HEK293 (cell line): ENCODE results near the gene PALD1.

Experiments
- CTCF ChIA-PET: fragments of 350-600 bp; formaldehyde crosslinking; extraction: SDS; loops from one replicate; lab custom pipeline; 2021; ENCODE audit warnings: antibody characterized with exemption; lab: Yijun Ruan, JAX
- POLR2A ChIA-PET: fragments of 300-600 bp; formaldehyde crosslinking; extraction: SDS; loops from one replicate; lab custom pipeline; 2020; ENCODE audit warnings: antibody characterized with exemption, inconsistent platforms; lab: Yijun Ruan, JAX
- H3K27ac ChIP-seq: fragments of 200-500 bp; sonication (Bioruptor generic); 2 replicates; pipeline ENCODE4 v1.5.1; 2014; ENCODE audit warnings: low read depth, low read length, control low read depth, inconsistent platforms; ENCODE audit errors: extremely low read depth
- H3K36me3 ChIP-seq, 2 experiments: fragments of 200-500 bp in 1 of 2; sonication (Bioruptor generic) in 1 of 2; 1 replicate in 1 of 2; 2 replicates in 1 of 2; pipeline ENCODE4 v1.5.1; 2014 to 2017; ENCODE audit warnings: inconsistent platforms in 2 of 2, low read length in 2 of 2; ENCODE audit not compliant: control insufficient read depth in 2 of 2, insufficient read depth in 1 of 2
- H3K4me1 ChIP-seq: fragments of 200-500 bp; sonication (Bioruptor generic); 2 replicates; pipeline ENCODE4 v1.5.1; 2014; ENCODE audit warnings: mild to moderate bottlenecking, low read length, inconsistent platforms; ENCODE audit not compliant: control insufficient read depth, insufficient read depth
- H3K4me3 ChIP-seq: 2 replicates; pipeline ENCODE4 v1.5.1; 2011; ENCODE audit warnings: low read depth, mild to moderate bottlenecking, control low read depth, low read length, moderate library complexity
- H3K9me3 ChIP-seq: fragments of 200-500 bp; sonication (Bioruptor generic); 2 replicates; pipeline ENCODE4 v1.5.1; 2014; ENCODE audit warnings: low read depth, low read length, inconsistent platforms; ENCODE audit not compliant: control insufficient read depth, insufficient read depth
- EGR2 ChIP-seq: fragments of 450-650 bp; formaldehyde crosslinking; IDR thresholded peaks from 2 replicates; pipeline ENCODE4 v1.5.1; 2016; ENCODE audit warnings: low read depth, missing biosample characterization, missing genetic modification characterization
- GLIS1 ChIP-seq: fragments of 450-650 bp; formaldehyde crosslinking; IDR thresholded peaks from 2 replicates; pipeline ENCODE4 v1.5.1; 2016; ENCODE audit warnings: missing biosample characterization, missing genetic modification characterization
- HOXC10 ChIP-seq: sonication (generic); formaldehyde crosslinking; IDR thresholded peaks from 2 replicates; pipeline ENCODE4 v1.8.1; 2023; ENCODE audit warnings: mild to moderate bottlenecking, missing genetic modification reagents
- KLF1 ChIP-seq: fragments of 450-650 bp; formaldehyde crosslinking; IDR thresholded peaks from 2 replicates; pipeline ENCODE4 v1.5.1; 2016; ENCODE audit warnings: missing biosample characterization, missing genetic modification characterization
- KLF8 ChIP-seq: fragments of 450-650 bp; formaldehyde crosslinking; IDR thresholded peaks from 2 replicates; pipeline ENCODE4 v1.5.1; 2016; ENCODE audit warnings: missing biosample characterization, missing genetic modification characterization
- MEIS1 ChIP-seq: sonication (generic); formaldehyde crosslinking; IDR thresholded peaks from 2 replicates; pipeline ENCODE4 v1.8.1; 2022; ENCODE audit warnings: missing genetic modification reagents, mild to moderate bottlenecking, borderline replicate concordance
- SP7 ChIP-seq: fragments of 450-650 bp; formaldehyde crosslinking; IDR thresholded peaks from 2 replicates; pipeline ENCODE4 v1.5.1; 2016; ENCODE audit warnings: missing biosample characterization, missing genetic modification characterization
- WT1 ChIP-seq: fragments of 450-650 bp; formaldehyde crosslinking; IDR thresholded peaks from 2 replicates; pipeline ENCODE4 v1.5.1; 2016; ENCODE audit warnings: missing biosample characterization, missing genetic modification characterization
- ZBTB48 ChIP-seq: fragments of 450-650 bp; formaldehyde crosslinking; IDR thresholded peaks from 2 replicates; pipeline ENCODE4 v1.5.1; 2016; ENCODE audit warnings: missing biosample characterization, missing genetic modification characterization
- ZBTB8A ChIP-seq: fragments of 450-650 bp; formaldehyde crosslinking; IDR thresholded peaks from 2 replicates; pipeline ENCODE4 v1.5.1; 2016; ENCODE audit warnings: missing biosample characterization, missing genetic modification characterization
- ZNF112 ChIP-seq: fragments of 450-650 bp; formaldehyde crosslinking; IDR thresholded peaks from 2 replicates; pipeline ENCODE4 v1.5.0; 2017; ENCODE audit warnings: missing biosample characterization, missing genetic modification characterization
- ZNF24 ChIP-seq: fragments of 450-650 bp; formaldehyde crosslinking; IDR thresholded peaks from 2 replicates; pipeline ENCODE4 v1.5.1; 2016; ENCODE audit warnings: missing biosample characterization, missing genetic modification characterization
- ZNF501 ChIP-seq: fragments of 450-650 bp; formaldehyde crosslinking; IDR thresholded peaks from 2 replicates; pipeline ENCODE4 v1.5.1; 2016; ENCODE audit warnings: missing biosample characterization, missing genetic modification characterization
- ZNF560 ChIP-seq: fragments of 450-650 bp; formaldehyde crosslinking; IDR thresholded peaks from 2 replicates; pipeline ENCODE4 v1.5.1; 2017; ENCODE audit warnings: missing biosample characterization, missing genetic modification characterization, borderline replicate concordance
- ZNF624 ChIP-seq: fragments of 450-650 bp; formaldehyde crosslinking; IDR thresholded peaks from 2 replicates; pipeline ENCODE4 v1.5.1; 2017; ENCODE audit warnings: missing biosample characterization, missing genetic modification characterization
- ZNF664 ChIP-seq: fragments of 450-650 bp; formaldehyde crosslinking; IDR thresholded peaks from 2 replicates; pipeline ENCODE4 v1.5.1; 2016; ENCODE audit warnings: missing biosample characterization, missing genetic modification characterization
- ZSCAN23 ChIP-seq: fragments of 450-650 bp; formaldehyde crosslinking; IDR thresholded peaks from 2 replicates; pipeline ENCODE4 v1.5.1; 2016; ENCODE audit warnings: missing biosample characterization, missing genetic modification characterization
- TF ChIP-seq, protein P1 (sequence below): IDR thresholded peaks from 2 replicates; pipeline ENCODE4 v1.6.1; 2011; ENCODE audit warnings: mild to moderate bottlenecking, low read depth, low read length, borderline replicate concordance
- TF ChIP-seq, protein P2 (sequence below): sonication (generic); formaldehyde crosslinking; IDR thresholded peaks from 2 replicates; pipeline ENCODE4 v1.8.1; 2022; ENCODE audit warnings: mild to moderate bottlenecking, moderate library complexity, missing genetic modification reagents
- TF ChIP-seq, protein P3 (sequence below): fragments of 450-650 bp; formaldehyde crosslinking; optimal IDR thresholded peaks from 2 replicates; pipeline ENCODE3; 2016; ENCODE audit warnings: missing biosample characterization, mild to moderate bottlenecking, missing genetic modification characterization
- TF ChIP-seq, protein P4 (sequence below): fragments of 450-650 bp; formaldehyde crosslinking; IDR thresholded peaks from 2 replicates; pipeline ENCODE4 v1.5.1; 2016; ENCODE audit warnings: missing biosample characterization, missing genetic modification characterization
- TF ChIP-seq, protein P5 (sequence below): fragments of 450-650 bp; formaldehyde crosslinking; IDR thresholded peaks from 2 replicates; pipeline ENCODE4 v1.5.1; 2016; ENCODE audit warnings: missing biosample characterization, missing genetic modification characterization
- TF ChIP-seq, protein P6 (sequence below): fragments of 450-650 bp; formaldehyde crosslinking; IDR thresholded peaks from 2 replicates; pipeline ENCODE4 v1.5.1; 2016; ENCODE audit warnings: missing biosample characterization, missing genetic modification characterization

The PALD1 gene

DNA sequence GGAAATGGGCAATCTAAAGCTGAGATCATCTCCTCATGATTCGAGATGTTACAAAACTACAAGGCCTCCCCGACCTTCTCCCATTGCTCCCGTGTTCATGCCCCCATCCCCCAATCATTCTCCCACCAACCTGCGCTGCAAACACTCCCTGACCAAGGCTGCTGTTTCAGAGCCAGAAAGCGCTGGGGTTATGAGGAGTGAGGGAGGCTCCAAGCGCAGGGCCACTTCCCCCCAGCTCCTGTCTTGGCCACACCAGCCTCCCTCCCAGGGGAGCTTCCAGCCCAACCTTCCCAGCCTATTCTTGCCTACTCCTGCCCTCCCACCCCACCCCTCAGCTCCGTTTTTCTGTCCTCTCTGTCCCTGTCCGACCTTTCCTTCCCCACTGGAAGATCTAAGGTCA, 22.4 kb upstream of the PALD1 start (continued):
- TF ChIP-seq, protein P1, sequence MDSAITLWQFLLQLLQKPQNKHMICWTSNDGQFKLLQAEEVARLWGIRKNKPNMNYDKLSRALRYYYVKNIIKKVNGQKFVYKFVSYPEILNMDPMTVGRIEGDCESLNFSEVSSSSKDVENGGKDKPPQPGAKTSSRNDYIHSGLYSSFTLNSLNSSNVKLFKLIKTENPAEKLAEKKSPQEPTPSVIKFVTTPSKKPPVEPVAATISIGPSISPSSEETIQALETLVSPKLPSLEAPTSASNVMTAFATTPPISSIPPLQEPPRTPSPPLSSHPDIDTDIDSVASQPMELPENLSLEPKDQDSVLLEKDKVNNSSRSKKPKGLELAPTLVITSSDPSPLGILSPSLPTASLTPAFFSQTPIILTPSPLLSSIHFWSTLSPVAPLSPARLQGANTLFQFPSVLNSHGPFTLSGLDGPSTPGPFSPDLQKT: no peak

DNA sequence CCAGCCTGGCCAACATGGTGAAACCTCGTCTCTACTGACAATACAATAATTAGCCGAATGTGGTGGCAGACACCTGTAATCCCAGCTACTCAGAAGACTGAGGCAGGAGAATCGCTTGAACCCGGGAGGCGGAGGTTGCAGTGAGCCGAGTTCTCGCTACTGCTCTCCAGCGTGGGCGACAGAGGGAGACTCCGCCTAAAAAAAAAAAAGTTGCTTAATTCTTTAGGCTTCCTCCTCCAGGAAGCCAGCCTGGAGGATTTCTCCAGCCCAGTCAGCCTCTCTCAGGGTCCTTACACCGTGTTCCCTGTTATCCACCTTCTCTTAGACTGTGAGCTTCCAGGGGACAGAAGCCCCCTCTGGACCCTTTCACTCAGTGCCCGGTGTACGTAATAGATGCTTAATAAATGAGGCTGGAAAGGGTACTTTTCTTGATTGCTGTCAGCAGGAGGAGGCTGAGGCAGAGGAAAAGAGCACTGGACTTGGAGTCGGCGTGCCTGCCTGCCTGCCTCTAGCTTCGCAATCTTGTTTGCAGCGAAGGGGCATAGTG, 20.7 kb upstream of the PALD1 start:
- TF ChIP-seq KLF1 (0 out of 2 replicates have a peak, but pooled peaks have one; percentile 2), ZNF112 (tag by site-specific recombination) (no peak), ZNF624 (tag by site-specific recombination) (no peak), ZSCAN23 (tag by site-specific recombination) (no peak), ZNF560 (no peak), ZNF664 (tag by site-specific recombination) (peak; percentile 71)
- POLR2A ChIA-PET: interaction anchor here (0.6 kb wide), 1 partner anchor 1389 kb away, joined by 3 read pairs; no protein-coding TSS in a partner anchor
- H3K27ac ChIP-seq: no peak overlapping the region
- CTCF ChIA-PET: interaction anchor here (0.6 to 1.0 kb wide), 2 partner anchors 79 to 358 kb away, joined by 3 to 4 read pairs; partner anchors contain the start of gene SGPL1
- no peak overlapping the region for H3K4me3 ChIP-seq
- H3K36me3 ChIP-seq: no peaks in the 10 kb centered on the region
- peaks cover 6% of the 10 kb centered on the region for H3K4me1 ChIP-seq
- H3K9me3 ChIP-seq: no peaks in the 10 kb centered on the region

DNA sequence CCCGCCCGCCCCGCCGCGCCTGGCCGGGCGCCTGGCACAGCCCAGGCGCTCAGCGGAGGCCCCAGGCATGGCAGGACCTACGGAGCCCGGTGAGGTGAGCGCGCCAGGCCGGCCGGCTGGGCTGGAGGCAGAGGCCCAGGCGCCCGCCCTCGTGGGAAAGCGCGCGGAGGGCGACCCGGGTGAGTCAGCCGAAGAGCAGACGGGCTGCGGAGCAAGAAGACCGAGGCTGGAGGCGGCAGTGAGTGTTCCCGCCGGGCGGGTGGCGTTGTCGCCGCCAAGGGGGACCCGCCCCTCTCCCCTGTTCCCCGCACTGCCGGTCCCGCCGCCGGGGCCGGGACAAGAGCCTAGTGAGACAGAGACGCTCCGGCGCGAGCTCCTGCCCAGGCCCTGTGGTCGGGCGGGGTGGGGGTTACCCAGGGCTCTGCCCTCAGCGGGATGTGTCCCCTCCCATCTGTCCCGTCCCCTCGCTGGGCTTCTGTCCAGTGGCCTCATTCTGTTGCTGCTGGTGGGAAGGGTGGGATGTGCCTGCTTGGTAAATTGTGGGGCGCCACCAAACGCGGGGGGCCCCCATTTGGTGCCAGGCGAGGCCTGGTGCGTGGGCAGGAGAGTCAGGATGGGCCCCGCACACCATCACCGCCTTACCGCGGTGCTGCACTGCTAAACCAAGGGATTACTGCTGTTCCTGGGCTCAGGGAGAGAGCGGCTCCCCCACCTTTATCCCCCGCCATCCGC, 20.1 kb upstream of the PALD1 start:
- peak overlapping the region; percentile 72; the same call in 1 of the 2 replicates for H3K27ac ChIP-seq
- no peaks in the 10 kb centered on the region for H3K36me3 ChIP-seq
- peak overlapping the region; percentile 31 for H3K4me3 ChIP-seq
- ChIA-PET POLR2A (interaction anchor here (0.6 to 1.0 kb wide), 2 partner anchors 19 to 1388 kb away, joined by 3 to 5 read pairs; no protein-coding TSS in a partner anchor), CTCF (interaction anchor here (0.6 kb wide), 2 partner anchors 169 to 358 kb away, joined by 3 to 4 read pairs; partner anchors contain the start of gene SGPL1)
- no peaks in the 10 kb centered on the region for H3K9me3 ChIP-seq
- peaks cover 6% of the 10 kb centered on the region for H3K4me1 ChIP-seq
- TF ChIP-seq ZBTB48 (tag by site-specific recombination) (peak; percentile 57; the same call in 1 of the 2 replicates), ZBTB8A (tag by site-specific recombination) (peak; percentile 61), SP7 (tag by site-specific recombination) (peak; percentile 66), ZNF501 (tag by site-specific recombination) (peak; percentile 60; the same call in 1 of the 2 replicates), KLF1 (peak; percentile 86), KLF8 (tag by site-specific recombination) (peak; percentile 69; the same call in 1 of the 2 replicates), ZNF24 (tag by site-specific recombination) (0 out of 2 replicates have a peak, but pooled peaks have one; percentile 42), GLIS1 (no peak), WT1 (peak; percentile 42; the same call in 1 of the 2 replicates), HOXC10 (CRISPR knock-in tag) (no peak), MEIS1 (CRISPR knock-in tag) (no peak), EGR2 (tag by site-specific recombination) (peak; percentile 67)
- TF ChIP-seq, protein P2, sequence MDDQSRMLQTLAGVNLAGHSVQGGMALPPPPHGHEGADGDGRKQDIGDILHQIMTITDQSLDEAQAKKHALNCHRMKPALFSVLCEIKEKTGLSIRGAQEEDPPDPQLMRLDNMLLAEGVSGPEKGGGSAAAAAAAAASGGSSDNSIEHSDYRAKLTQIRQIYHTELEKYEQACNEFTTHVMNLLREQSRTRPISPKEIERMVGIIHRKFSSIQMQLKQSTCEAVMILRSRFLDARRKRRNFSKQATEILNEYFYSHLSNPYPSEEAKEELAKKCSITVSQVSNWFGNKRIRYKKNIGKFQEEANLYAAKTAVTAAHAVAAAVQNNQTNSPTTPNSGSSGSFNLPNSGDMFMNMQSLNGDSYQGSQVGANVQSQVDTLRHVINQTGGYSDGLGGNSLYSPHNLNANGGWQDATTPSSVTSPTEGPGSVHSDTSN (CRISPR knock-in tag): 0 out of 2 replicates have a peak, but pooled peaks have one; percentile 30
- TF ChIP-seq, protein P3, sequence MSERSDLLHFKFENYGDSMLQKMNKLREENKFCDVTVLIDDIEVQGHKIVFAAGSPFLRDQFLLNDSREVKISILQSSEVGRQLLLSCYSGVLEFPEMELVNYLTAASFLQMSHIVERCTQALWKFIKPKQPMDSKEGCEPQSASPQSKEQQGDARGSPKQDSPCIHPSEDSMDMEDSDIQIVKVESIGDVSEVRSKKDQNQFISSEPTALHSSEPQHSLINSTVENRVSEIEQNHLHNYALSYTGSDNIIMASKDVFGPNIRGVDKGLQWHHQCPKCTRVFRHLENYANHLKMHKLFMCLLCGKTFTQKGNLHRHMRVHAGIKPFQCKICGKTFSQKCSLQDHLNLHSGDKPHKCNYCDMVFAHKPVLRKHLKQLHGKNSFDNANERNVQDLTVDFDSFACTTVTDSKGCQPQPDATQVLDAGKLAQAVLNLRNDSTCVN: peak; percentile 67
- TF ChIP-seq, protein P4, sequence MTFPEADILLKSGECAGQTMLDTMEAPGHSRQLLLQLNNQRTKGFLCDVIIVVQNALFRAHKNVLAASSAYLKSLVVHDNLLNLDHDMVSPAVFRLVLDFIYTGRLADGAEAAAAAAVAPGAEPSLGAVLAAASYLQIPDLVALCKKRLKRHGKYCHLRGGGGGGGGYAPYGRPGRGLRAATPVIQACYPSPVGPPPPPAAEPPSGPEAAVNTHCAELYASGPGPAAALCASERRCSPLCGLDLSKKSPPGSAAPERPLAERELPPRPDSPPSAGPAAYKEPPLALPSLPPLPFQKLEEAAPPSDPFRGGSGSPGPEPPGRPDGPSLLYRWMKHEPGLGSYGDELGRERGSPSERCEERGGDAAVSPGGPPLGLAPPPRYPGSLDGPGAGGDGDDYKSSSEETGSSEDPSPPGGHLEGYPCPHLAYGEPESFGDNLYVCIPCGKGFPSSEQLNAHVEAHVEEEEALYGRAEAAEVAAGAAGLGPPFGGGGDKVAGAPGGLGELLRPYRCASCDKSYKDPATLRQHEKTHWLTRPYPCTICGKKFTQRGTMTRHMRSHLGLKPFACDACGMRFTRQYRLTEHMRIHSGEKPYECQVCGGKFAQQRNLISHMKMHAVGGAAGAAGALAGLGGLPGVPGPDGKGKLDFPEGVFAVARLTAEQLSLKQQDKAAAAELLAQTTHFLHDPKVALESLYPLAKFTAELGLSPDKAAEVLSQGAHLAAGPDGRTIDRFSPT: peak; percentile 71; the same call in 1 of the 2 replicates
- TF ChIP-seq, protein P5, sequence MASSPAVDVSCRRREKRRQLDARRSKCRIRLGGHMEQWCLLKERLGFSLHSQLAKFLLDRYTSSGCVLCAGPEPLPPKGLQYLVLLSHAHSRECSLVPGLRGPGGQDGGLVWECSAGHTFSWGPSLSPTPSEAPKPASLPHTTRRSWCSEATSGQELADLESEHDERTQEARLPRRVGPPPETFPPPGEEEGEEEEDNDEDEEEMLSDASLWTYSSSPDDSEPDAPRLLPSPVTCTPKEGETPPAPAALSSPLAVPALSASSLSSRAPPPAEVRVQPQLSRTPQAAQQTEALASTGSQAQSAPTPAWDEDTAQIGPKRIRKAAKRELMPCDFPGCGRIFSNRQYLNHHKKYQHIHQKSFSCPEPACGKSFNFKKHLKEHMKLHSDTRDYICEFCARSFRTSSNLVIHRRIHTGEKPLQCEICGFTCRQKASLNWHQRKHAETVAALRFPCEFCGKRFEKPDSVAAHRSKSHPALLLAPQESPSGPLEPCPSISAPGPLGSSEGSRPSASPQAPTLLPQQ (tag by site-specific recombination): peak; percentile 99
- TF ChIP-seq, protein P6, sequence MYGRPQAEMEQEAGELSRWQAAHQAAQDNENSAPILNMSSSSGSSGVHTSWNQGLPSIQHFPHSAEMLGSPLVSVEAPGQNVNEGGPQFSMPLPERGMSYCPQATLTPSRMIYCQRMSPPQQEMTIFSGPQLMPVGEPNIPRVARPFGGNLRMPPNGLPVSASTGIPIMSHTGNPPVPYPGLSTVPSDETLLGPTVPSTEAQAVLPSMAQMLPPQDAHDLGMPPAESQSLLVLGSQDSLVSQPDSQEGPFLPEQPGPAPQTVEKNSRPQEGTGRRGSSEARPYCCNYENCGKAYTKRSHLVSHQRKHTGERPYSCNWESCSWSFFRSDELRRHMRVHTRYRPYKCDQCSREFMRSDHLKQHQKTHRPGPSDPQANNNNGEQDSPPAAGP (tag by site-specific recombination): peak; percentile 66
